SH-SY5Y (cell line): ENCODE data around the gene PCDHGB6.

ENCODE experiments used
- GATA2 ChIP-seq: IDR thresholded peaks from 2 replicates; pipeline ENCODE4 v1.6.1; 2011; ENCODE audit warnings: mild to moderate bottlenecking, low read depth, low read length
- GATA3 ChIP-seq: IDR thresholded peaks from 2 replicates; pipeline ENCODE4 v1.6.1; 2011; ENCODE audit warnings: low read depth, mild to moderate bottlenecking, low read length, moderate library complexity

DNA sequence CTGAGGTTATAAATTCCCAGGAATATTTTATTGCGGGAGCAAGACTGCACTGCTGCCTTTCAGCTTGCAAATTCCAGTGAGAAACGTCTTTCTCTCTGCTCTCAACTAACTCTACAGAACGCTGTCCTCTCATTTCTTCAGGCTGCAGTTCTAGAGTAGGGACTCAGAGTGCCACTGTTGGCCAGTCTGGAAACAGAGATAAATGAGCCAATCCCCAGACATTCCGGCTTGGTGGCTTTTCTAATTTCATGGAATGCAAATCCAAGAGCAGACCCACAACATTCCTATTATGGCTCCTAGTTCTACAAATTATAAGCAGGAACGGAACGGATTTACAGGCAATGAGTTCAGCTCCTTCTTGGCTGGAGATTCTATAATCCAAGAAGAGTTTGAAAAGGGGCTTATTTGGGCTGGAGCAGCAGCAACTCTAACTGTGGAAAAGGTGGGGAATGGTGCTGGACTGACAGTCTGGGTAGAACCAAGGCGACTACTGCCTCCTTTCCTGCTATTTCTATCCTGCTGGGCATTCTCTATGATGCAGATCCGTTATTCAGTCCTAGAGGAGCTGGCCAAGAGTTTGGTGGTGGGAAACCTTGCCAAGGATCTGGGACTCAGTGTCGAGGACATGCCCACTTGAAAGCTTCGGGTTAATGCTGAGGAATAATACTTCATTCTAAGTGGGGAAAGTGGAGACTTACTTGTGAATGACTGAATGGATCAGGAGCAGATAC, 31.8 kb downstream of the PCDHGB6 start:
- TF ChIP-seq GATA2, result no peak
- no peak for TF ChIP-seq GATA3
